Nephron (organoid): Measurements from ENCODE around the gene RMC1.
"Not testable (repeated sequence)": the region's sequence is repeated elsewhere in the genome, so short reads cannot be mapped to it uniquely, and the experiment has no call there.

Source experiments
- H3K27ac Mint-ChIP-seq, 3 experiments: 2 replicates each; pipeline ENCODE4 v1.8.0; 2020; ENCODE audit warnings: mixed read lengths in 3 of 3, mild to moderate bottlenecking in 2 of 3, moderate library complexity in 1 of 3
- H3K27me3 Mint-ChIP-seq: 2 replicates; pipeline ENCODE4 v1.8.0; 2021; ENCODE audit warnings: low read depth, mild to moderate bottlenecking, moderate library complexity, mixed read lengths
- H3K36me3 Mint-ChIP-seq: 2 replicates; pipeline ENCODE4 v1.8.0; 2020; ENCODE audit warnings: low read depth, mixed read lengths
- H3K4me1 Mint-ChIP-seq: 2 replicates; pipeline ENCODE4 v1.8.0; 2020; ENCODE audit warnings: mixed read lengths
- H3K4me3 Mint-ChIP-seq, 3 experiments: 2 replicates each; pipeline ENCODE4 v1.8.0; 2020; ENCODE audit warnings: mild to moderate bottlenecking in 3 of 3, mixed read lengths in 3 of 3, moderate library complexity in 2 of 3
- H3K9me3 Mint-ChIP-seq: 2 replicates; pipeline ENCODE4 v1.8.0; 2020; ENCODE audit warnings: mixed read lengths
- TF ChIP-seq, protein P1 (sequence below), 3 experiments: fragments of 200-600 bp; sonication (generic); IDR thresholded peaks; one replicate each; pipeline ENCODE4 v1.5.0; 2021; ENCODE audit warnings: antibody characterized with exemption in 3 of 3; ENCODE audit not compliant: unreplicated experiment in 3 of 3

The RMC1 gene

DNA sequence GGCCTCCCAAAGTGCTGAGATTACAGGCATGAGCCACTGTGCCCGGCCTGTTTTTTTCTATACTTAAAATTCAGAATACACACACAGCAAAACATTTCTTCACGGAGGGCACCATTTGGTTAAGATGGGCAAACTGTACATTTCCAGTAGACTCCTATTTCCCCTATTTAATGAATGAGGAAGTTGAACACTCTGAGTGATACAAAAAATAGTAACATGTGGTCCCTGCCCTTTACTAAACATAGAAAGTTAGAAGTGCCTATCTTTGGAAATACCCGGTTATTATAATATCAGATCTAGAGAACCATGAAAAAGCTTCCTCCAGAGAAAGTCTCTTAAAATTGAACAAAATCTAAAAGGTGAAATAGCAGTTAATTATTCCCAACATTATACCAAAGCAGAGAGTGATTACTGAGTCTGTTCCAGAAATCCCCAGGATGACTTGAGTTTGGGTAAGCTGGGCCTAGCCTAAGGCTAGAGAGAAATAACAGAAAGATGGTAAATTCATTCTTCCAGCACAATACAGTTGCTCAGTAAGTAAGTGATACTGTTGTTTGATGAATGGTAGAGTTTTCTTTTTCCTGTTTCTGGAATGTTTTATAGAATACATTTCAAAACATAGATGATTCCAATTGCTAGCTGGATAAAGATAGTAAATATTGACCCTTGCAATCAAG is 23.3 kb upstream of the RMC1 start:
- H3K4me3 Mint-ChIP-seq, result no peak overlapping the region
- H3K27ac Mint-ChIP-seq, result no peak overlapping the region
- peaks cover 9% of the 10 kb centered on the region for H3K4me1 Mint-ChIP-seq
- TF ChIP-seq, protein P1, sequence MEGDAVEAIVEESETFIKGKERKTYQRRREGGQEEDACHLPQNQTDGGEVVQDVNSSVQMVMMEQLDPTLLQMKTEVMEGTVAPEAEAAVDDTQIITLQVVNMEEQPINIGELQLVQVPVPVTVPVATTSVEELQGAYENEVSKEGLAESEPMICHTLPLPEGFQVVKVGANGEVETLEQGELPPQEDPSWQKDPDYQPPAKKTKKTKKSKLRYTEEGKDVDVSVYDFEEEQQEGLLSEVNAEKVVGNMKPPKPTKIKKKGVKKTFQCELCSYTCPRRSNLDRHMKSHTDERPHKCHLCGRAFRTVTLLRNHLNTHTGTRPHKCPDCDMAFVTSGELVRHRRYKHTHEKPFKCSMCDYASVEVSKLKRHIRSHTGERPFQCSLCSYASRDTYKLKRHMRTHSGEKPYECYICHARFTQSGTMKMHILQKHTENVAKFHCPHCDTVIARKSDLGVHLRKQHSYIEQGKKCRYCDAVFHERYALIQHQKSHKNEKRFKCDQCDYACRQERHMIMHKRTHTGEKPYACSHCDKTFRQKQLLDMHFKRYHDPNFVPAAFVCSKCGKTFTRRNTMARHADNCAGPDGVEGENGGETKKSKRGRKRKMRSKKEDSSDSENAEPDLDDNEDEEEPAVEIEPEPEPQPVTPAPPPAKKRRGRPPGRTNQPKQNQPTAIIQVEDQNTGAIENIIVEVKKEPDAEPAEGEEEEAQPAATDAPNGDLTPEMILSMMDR (IDR thresholded peaks at IDR 0.05; ENCODE audit: unreplicated experiment in 3 of 3), result no peak
- no peaks in the 10 kb centered on the region for H3K27me3 Mint-ChIP-seq
- peaks cover 52% of the 10 kb centered on the region for H3K36me3 Mint-ChIP-seq
- no peaks in the 10 kb centered on the region for H3K9me3 Mint-ChIP-seq

DNA sequence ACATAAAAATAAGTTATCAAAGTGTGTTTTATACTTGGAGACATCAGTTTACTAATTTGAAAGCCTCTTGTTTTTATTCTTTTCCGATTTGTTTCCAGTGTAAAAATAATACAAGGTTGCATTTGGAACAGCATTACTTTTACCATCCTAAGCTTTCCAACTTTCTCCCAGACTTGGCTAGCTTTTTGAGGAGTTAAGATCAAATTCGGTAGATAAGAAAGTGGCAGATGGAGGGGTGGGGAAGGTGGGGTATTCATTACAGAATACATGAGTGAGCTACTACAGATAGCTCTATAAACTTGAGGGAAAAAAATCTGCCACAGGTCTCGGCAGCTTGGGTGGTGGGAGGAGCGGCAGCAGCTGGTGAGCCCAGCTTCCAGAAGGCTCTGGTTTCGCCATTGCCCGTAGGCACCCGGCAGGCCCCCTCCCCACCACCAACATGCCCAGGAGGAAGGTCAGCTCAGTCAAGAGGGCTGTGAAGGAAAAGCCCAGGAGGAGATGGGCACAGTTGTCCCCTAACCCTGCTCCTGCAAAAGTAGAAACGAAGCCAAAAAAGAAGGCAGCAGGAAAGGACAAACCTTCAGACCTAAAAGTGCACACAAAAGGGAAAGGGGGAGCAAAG is 18.6 kb upstream of the RMC1 start:
- Mint-ChIP-seq H3K9me3 (no peaks in the 10 kb centered on the region), H3K36me3 (peaks cover 23% of the 10 kb centered on the region), H3K4me3 (no peak overlapping the region), H3K4me1 (peaks cover 17% of the 10 kb centered on the region), H3K27me3 (no peaks in the 10 kb centered on the region), H3K27ac (peak overlapping the region in 2 of 3 experiments; percentile 10 to 53)
- TF ChIP-seq, protein P1 (IDR thresholded peaks at IDR 0.05; ENCODE audit: unreplicated experiment in 3 of 3), result no peak

DNA sequence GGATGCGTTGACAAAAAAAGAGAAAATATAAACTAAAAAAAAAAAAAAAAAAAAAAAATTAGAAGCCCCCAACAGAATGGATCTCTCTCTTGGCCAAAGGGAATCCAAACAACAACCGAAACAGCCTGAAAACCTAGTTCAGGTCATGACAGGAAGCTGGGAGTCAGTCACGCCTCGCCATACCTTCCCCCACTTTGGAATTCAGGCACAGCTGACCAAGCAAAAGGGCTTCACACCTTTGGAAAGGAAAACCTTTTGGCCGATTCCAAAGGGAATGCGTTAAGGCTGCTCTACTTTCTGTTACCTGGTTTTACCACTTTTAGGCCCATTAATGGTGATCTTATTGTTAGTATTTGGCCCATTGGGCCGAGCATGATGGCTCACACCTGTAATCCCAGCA is 17.9 kb upstream of the RMC1 start:
- H3K4me1 Mint-ChIP-seq, result peaks cover 17% of the 10 kb centered on the region
- H3K27me3 Mint-ChIP-seq, result no peaks in the 10 kb centered on the region
- TF ChIP-seq, protein P1 (IDR thresholded peaks at IDR 0.05; ENCODE audit: unreplicated experiment in 3 of 3), result no peak
- peaks cover 4% of the 10 kb centered on the region for H3K9me3 Mint-ChIP-seq
- peaks cover 17% of the 10 kb centered on the region for H3K36me3 Mint-ChIP-seq
- no peak overlapping the region for H3K4me3 Mint-ChIP-seq
- H3K27ac Mint-ChIP-seq, result no peak overlapping the region

DNA sequence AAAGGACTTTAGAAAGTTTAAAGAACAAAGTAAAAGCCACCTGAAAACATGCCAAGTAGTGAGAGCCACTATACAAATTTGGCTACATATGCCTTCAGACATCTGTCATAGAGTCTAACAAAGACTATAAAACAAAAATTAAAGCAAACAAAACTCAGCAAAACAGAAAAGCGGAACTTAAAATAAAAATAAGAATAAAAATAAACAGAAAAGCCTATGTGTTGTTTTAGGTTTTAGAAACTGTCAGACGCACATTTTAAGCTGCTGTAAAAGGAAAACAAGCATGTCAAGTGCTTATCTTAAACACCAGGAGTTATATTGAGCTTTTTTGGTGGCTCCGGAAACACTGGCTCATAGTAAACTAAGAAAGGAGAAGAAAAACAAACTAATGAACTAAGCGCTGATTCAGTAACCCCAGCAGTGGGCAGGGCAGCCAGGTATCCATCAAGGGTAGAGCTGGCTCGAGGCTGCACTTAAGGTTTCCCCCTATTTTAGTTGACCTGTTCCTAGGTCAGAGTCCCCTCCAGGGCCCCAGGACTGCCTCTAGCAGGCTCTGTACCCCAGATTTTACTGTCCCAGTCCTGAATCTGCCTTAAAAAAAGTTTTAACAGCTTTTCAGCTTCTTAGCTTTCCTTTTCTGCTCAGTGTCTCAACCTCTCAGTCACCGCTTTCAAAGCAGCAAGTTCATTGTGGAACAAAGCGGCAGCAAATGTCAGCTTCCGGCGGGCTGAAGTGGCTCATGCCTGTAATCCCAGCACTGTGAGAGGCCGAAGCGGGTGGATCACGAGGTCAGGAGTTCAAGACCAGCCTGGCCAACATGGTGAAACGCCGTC is 15.4 kb upstream of the RMC1 start:
- Mint-ChIP-seq H3K4me3 (no peak overlapping the region), H3K36me3 (peaks cover 4% of the 10 kb centered on the region), H3K4me1 (peaks cover 17% of the 10 kb centered on the region), H3K9me3 (peaks cover 14% of the 10 kb centered on the region), H3K27ac (peak overlapping the region; percentile 0 to 54 (median 20)), H3K27me3 (no peaks in the 10 kb centered on the region)
- TF ChIP-seq, protein P1 (IDR thresholded peaks at IDR 0.05; ENCODE audit: unreplicated experiment in 3 of 3), result no peak

DNA sequence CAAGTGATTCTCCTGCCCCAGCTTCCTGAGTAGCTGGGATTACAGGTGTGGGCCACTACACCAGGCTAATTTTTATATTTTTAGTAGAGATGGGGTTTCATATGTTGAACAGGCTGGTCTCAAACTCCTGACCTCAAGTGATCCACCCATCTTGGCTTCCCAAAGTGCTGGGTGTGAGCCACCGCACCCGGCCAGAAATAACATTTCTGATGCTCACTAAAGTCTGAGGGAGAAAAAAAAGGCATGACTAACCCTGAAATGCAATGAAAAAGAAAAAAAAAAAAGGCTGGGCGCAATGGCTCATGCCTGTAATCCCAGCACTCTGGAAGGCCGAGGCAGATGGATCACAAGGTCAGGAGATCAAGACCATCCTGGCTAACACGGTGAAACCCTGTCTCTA is 13.7 kb upstream of the RMC1 start:
- Mint-ChIP-seq H3K4me1 (peaks cover 10% of the 10 kb centered on the region), H3K9me3 (peaks cover 16% of the 10 kb centered on the region)
- H3K27me3 Mint-ChIP-seq, H3K36me3 Mint-ChIP-seq, H3K4me3 Mint-ChIP-seq, H3K27ac Mint-ChIP-seq: not testable (repeated sequence)

DNA sequence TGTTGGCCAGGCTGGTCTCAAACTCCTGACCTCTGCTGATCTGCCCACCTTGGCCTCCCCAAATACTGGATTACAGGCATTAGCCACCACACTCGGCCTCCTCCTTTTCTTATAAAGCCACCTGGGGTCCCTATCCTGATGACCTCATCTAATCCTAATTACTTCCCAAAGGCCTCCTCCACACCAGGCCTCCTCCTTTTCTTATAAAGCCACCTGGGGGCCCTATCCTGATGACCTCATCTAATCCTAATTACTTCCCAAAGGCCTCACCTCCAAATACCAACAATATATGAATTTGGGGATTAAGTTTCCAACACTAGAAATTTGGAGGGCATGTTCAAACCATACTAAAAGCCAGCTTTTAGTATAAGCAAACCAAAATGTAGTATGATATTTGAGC is 9.7 kb upstream of the RMC1 start:
- H3K36me3 Mint-ChIP-seq, result no peaks in the 10 kb centered on the region
- no peak overlapping the region for H3K27ac Mint-ChIP-seq
- no peaks in the 10 kb centered on the region for H3K4me1 Mint-ChIP-seq
- H3K9me3 Mint-ChIP-seq, result peaks cover 16% of the 10 kb centered on the region
- H3K27me3 Mint-ChIP-seq, result no peaks in the 10 kb centered on the region
- TF ChIP-seq, protein P1 (IDR thresholded peaks at IDR 0.05; ENCODE audit: unreplicated experiment in 3 of 3), result no peak
- no peak overlapping the region for H3K4me3 Mint-ChIP-seq
